Neural progenitor cell (in vitro differentiated cells): Measurements from ENCODE around the gene EXT2.

Source experiments
- EZH2phosphoT487 ChIP-seq: fragments of 200-600 bp; sonication (generic); IDR thresholded peaks from 2 replicates; pipeline ENCODE4 v1.6.1; 2017; ENCODE audit warnings: antibody characterized with exemption
- TF ChIP-seq, protein P1 (sequence below): fragments of 200-600 bp; sonication (generic); IDR thresholded peaks from 2 replicates; pipeline ENCODE4 v1.5.1; 2017; ENCODE audit warnings: antibody characterized with exemption, mild to moderate bottlenecking

DNA sequence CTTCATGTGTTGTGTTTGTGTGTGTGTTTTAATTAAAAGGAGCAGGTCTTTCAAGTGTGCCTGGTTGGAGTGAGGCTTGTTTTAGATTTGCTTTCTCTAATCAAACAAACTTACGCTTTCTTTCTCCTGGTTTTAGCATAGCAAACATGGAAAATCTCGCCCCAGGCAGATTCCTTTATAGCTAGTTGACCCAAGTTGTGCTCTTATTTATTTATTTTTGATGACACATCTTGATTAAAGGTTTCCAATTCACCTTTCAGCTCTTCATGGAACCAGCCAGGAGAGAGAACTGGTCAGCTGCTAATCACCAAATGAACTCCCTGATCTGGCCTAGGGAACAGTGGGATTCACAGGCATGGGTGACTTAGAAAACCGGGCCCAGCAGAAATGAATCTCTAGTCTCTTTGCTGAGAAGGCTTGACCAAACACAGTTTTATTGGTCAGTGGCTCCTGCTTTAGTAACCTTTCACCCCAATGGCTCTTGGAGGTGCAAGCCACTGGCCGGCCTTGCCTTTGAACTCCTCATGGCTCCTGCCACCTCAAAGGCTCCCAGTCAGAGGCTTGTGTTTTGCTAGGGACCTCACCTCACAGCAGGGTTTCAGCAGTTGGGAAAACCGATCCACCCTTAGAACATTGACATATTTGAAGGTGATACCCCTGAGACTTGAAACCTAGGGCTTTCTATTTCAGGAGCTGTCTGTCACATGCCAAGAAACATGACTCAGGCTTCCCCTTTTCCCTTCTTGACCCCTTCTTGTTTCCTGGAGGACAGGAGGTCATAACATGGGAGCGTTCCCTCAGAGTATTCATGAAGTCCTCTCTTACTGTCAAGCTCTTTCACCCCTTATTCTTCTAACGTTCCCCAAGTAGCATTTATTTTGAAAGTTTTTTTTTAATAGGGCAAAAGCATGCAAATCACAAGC is 48.8 kb downstream of the EXT2 start:
- TF ChIP-seq, protein P1, sequence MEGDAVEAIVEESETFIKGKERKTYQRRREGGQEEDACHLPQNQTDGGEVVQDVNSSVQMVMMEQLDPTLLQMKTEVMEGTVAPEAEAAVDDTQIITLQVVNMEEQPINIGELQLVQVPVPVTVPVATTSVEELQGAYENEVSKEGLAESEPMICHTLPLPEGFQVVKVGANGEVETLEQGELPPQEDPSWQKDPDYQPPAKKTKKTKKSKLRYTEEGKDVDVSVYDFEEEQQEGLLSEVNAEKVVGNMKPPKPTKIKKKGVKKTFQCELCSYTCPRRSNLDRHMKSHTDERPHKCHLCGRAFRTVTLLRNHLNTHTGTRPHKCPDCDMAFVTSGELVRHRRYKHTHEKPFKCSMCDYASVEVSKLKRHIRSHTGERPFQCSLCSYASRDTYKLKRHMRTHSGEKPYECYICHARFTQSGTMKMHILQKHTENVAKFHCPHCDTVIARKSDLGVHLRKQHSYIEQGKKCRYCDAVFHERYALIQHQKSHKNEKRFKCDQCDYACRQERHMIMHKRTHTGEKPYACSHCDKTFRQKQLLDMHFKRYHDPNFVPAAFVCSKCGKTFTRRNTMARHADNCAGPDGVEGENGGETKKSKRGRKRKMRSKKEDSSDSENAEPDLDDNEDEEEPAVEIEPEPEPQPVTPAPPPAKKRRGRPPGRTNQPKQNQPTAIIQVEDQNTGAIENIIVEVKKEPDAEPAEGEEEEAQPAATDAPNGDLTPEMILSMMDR = no peak
- no peak for TF ChIP-seq EZH2phosphoT487
